GM12878 (cell line): ENCODE measurements around the gene SPRTN.

Source experiments
- ATF7 ChIP-seq: fragments of 450-650 bp; IDR thresholded peaks from 2 replicates; pipeline ENCODE4 v1.6.1; 2016; ENCODE audit warnings: low read depth, mild to moderate bottlenecking
- CTCF ChIP-seq, 3 experiments: IDR thresholded peaks in 2 of 3; conservative IDR thresholded peaks in 1 of 3; 2 replicates each; pipeline ENCODE4 v1.5.1; 2011; ENCODE audit warnings: low read depth in 3 of 3, low read length in 3 of 3, mild to moderate bottlenecking in 3 of 3, control low read depth in 2 of 3, moderate library complexity in 2 of 3, inconsistent platforms in 1 of 3, mixed read lengths in 1 of 3; ENCODE audit not compliant: control insufficient read depth in 2 of 3, insufficient read depth in 1 of 3; ENCODE audit errors: extremely low read depth in 1 of 3
- DPF2 ChIP-seq: fragments of 450-650 bp; IDR thresholded peaks from 2 replicates; pipeline ENCODE4 v1.6.1; 2017; ENCODE audit warnings: mild to moderate bottlenecking
- E4F1 ChIP-seq: fragments of 450-650 bp; IDR thresholded peaks from 2 replicates; pipeline ENCODE4 v1.6.1; 2018; ENCODE audit warnings: borderline replicate concordance, mild to moderate bottlenecking; ENCODE audit not compliant: partially characterized antibody
- FOXM1 ChIP-seq: IDR thresholded peaks from 2 replicates; pipeline ENCODE4 v1.6.1; 2012; ENCODE audit warnings: low read depth, mild to moderate bottlenecking, inconsistent platforms, low read length, moderate library complexity
- JUNB ChIP-seq: IDR thresholded peaks from 2 replicates; pipeline ENCODE4 v1.6.1; 2016; ENCODE audit warnings: antibody characterized with exemption, mild to moderate bottlenecking
- NRF1 ChIP-seq: conservative IDR thresholded peaks from 2 replicates; pipeline ENCODE4 v1.6.1; 2011; ENCODE audit warnings: mild to moderate bottlenecking, low read depth, low read length, improper control_type of control experiment
- POLR2AphosphoS5 ChIP-seq: IDR thresholded peaks from 2 replicates; pipeline ENCODE4 v1.6.1; 2011; ENCODE audit warnings: mild to moderate bottlenecking, low read length, inconsistent platforms
- SIN3A ChIP-seq: IDR thresholded peaks from 2 replicates; pipeline ENCODE4 v1.6.1; 2012; ENCODE audit warnings: low read depth, low read length, improper control_type of control experiment
- SPI1 ChIP-seq: IDR thresholded peaks from 2 replicates; pipeline ENCODE4 v1.6.1; 2011; ENCODE audit warnings: low read depth, mild to moderate bottlenecking, low read length, moderate library complexity, borderline replicate concordance; ENCODE audit not compliant: insufficient read depth
- YBX1 ChIP-seq: fragments of 450-650 bp; IDR thresholded peaks from 2 replicates; pipeline ENCODE4 v1.6.1; 2016; ENCODE audit warnings: antibody characterized with exemption
- ZBED1 ChIP-seq: IDR thresholded peaks from 2 replicates; pipeline ENCODE4 v1.6.1; 2016; ENCODE audit warnings: borderline replicate concordance

GRCh38 chr1:231362325-231362724 is 24.2 kb downstream of the SPRTN start:
- TF ChIP-seq DPF2 (no peak), ZBED1 (no peak), POLR2AphosphoS5 (no peak), ATF7 (no peak), CTCF (IDR thresholded peaks at IDR 0.05 in 2 of 3, conservative IDR thresholded peaks at IDR 0.05 in 1 of 3; ENCODE audit: control insufficient read depth in 2 of 3, extremely low read depth in 1 of 3, insufficient read depth in 1 of 3, low read depth in 3 of 3, low read length in 3 of 3) (no peak), E4F1 (no peak), NRF1 (no peak), SPI1 (no peak), YBX1 (no peak), SIN3A (no peak), FOXM1 (no peak), JUNB (no peak)
